HG02938 (cell line): ENCODE results near the gene HCFC1.

ENCODE experiments used
- ATAC-seq: cut with Tn5 transposase; IDR thresholded peaks from one replicate; pipeline ENCODE4 v1.9.1; 2021; ENCODE audit warnings: mild to moderate bottlenecking, moderate library complexity; ENCODE audit not compliant: unreplicated experiment

The HCFC1 gene

DNA sequence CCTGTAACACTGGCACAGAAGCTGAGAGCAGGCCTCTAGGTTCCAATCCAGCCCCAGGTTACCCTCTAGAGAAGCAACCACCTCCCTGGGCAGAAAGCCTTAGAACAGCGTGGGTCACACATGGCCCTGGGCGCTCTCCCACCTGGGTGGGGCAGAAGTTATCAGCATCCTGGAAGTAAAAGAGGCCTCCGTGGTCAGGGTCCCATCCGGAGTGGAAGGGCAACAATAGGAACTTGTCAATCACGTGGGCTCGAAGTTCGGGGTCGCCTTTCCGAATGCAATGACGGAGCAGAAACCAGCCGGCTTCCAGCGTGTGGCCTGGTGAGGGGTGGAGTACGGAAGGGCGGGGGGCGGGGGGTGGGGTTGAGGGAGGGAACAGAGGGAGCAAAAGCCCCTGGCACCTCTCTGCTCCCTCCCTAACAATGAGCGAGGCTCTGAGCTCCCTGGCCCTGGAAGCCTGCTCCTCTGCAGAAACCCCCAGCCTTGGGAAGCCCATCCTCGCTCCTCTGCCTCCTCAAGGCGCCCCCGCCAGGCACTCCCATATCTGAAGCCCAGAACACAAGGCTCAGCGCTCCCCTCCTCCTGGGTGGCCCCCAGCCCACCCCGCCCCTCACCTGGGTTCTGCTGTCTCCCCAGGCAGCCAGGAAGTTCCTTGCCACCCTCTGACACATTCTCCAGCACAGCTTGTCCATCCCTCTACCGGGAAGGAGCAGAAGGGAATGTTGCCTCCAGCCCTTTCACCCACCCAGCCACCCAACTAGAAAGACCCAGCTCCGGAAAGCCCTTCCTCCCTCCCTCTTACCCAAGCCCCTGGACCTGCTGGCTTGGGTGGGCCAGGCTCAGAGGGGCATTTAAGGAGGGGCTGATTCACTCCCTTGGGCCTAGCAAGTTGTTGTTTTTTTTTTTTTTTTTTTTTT lies 30.0 kb downstream of the HCFC1 start:
- no peak for ATAC-seq

DNA sequence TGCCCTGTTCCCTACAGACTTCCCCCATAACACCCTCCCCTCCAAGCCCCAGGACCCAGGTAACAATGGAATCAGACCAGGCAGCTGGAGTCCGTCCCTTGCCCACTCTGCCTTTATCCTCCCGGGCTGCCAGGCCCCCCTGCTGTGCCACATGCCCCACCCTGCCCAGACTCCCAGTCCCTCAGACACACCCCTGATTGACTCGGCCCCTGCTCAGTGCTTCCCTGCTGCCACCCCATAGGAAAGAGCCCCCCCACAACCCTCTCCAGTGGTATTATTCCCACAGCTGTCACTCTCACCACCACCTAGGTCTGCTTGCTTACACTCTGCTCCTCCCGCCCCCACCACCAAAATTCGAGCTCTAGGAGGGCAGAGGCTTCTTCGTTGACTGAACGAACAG lies 32.0 kb downstream of the HCFC1 start:
- ATAC-seq, result no peak

DNA sequence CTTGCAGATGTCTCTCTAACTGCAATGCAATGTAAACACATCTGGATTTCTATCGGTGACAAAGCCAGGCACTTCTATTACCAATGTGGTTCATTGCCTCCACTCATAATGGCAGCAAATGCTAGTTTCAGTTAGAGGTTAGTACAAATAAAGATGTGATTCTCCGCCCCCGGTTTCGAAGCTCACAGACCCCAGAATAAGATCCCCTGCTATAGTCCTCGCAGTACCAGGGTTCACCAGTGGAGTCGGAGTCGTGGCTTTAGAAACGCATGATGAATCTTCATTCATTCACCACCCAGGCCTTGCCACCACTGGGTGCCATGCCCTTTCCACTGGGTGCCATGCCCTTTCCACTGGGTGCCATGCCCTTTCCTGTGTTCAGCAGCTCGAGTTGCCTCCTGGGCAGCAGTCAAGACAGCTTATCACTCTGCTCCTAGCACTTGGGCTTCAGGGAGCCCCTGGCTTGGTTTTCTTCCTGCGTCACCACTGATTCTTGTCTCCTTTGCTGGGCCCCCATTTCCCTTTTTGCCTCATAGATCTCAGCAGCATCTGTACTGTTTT lies 33.3 kb downstream of the HCFC1 start:
- ATAC-seq, result no peak

DNA sequence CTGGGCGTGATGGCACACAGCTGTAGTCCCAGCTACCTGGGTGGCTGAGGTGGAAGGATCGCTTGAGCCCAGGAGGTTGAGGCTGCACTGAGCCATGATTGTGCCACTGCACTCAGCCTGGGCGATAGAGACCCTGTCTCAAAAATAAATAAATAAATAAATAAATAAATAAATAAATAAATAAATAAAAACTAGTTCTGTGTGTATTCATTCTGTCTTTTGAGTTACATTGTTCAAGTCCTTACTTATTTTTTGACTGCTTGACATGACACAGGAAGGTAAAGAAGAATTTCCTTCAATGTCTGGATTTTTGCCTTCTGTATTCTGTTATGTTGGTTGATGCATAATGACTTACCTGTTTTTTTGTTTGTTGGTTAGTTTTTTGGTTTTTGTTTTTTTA lies 34.6 kb downstream of the HCFC1 start:
- no peak for ATAC-seq

DNA sequence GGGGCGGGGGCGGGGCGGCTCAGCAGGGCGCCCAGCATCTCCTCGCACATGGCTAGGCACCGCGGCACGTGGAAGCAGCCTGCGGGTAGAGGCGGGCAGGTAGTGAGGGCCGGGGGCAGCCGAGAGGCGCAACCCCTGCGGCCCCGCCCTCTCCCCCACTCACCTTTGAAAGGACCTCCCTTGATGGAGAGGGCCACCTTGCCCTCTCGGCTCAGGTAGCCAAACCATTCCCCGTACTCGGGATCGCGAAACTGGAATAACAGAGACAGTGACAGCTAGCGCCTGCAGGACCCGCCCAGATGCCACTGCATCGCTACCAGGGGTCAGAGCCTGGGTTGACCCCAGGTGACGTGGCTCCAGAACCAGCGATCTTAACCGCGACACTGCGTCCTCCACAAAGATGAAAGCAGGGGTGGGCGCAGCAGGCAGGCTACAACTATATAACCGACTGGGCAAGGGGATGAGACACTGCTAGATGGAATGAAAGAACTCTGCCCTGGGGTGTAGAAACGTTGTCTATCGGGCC lies 36.2 kb downstream of the HCFC1 start:
- ATAC-seq, result no peak

DNA sequence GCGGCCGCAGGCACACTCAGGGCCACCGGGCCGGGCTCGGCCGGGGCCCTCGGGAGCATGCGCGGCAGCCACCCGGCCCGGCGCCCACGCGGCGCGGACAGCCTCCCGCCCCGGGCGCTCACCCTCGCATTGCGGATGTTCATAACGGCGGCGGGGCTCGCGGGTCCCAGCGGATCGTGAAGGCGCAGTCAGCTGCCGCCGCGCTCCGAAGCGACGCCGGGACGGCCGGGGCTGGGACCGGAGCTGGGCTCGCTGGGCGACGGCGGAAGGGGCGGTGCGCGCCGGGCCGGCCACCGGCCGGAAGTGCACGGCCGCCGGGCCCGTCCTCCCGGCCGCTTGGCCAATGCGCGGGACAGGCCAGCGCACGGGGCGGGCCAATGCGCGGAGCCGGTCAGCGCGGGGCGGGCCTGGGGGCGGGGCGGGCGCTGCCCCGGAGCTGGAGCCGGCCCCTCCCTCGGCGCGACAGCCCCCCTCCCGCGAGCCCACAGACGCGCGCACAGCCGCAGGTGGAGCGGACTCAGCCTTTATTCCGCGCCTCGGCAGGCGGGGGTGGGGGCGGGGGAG lies 36.8 kb downstream of the HCFC1 start, which contains the start of gene NAA10:
NAA10 (minus strand) TSS at position 276 of the 564 bp plus-strand sequence; CDS start at position 143, 133 bp downstream.
- ATAC-seq, result peak; percentile 58

DNA sequence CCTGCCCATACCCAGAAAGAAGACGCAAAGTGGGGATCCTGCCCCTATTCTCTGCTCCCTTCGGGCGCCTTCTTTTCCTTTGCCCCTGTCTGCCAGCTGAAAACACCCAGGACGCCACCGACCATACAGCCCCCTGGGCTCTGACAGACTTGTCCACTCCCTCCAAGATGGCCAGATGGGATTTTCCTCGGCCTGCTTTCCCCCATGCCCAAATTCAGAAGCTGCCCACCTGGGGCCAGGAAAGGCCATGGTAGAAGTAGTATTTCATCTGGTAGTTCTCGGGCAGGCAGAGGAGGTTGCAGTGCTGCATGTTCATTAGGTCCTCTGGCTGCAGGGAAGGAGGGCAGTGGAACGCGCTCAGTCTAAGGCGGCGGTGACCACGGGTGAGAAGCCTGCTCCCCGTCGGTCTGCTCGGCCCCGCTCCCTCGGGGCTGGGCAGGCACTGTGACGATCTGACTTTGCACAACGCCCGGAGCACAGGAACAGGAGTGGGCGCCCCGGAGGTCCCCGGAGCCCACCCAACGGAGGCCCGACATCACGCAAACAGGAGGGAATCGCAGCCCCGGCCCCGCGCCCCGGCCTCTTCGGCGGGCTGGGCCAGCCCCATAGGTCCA lies 37.4 kb downstream of the HCFC1 start:
- ATAC-seq, result peak; percentile 11

DNA sequence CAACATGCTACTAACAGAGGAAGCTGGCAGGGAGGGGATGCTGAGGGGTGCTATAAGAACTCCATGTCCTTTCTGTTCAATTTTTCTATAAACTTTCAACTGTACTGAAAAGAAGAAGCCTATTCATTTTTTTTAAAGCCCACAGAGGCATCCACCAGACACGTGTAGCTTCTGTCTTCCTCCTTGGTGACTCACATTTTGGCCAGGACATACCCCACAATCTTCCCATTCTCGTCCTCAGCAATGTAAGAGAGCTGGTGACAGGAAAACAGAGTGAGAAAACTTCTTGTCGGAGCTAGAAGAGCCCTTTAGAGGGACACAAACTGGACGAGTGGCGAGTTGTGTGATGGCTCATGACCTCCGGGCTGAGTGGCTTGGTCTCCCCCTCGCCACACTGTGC lies 37.9 kb downstream of the HCFC1 start:
- ATAC-seq, result no peak

DNA sequence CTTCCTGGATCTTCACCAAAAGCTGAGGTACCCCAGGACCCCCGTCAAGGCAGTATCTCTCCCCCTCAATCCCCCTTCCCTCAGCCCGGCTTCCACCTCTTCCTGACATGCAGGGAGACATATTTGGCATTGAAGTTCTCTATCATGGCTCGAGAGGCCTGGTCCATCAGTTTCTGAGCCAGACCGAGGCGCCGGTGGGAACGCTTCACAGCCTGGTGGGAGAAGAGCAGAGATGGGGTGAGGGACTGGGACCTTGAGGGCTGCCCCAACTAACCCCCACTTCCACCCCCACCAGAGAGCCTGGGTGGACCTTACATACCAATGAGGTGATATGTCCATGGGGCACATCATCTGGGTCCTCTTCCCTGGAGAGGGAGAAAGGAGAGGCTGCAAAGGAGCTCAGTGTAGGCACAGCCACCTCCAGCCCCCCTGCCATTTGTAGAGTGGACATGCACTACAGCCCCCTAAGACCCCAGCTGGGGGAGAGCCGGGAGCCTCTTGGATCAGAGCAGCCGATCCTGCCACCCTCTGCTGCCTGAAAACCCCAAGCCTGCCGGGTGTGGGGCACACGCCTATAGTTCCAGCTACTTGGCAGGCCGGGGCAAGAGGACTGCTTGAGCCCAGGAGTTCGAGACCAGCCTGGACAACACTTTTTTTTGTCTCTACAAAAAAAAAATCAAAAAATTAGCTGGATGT lies 39.2 kb downstream of the HCFC1 start:
- ATAC-seq, result no peak

DNA sequence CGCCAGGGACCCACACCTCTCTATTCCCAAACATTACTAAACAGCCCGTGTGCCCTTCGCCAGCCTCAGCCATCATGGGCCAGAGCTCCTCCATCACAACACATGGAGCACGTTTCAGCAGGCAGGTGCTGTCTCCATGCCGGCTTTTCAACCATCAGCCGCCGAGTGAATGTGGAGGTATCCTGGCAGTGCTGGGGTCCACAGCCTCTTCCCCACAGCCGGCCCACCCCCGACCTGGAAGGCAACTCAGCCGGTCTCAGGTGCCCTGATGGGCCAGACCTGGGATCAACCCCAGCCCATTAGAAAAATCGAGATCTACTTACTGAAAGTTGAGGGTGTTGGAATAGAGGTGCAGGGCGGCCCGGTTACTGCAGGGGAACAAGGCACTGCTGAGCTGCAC lies 39.9 kb downstream of the HCFC1 start:
- ATAC-seq, result no peak

DNA sequence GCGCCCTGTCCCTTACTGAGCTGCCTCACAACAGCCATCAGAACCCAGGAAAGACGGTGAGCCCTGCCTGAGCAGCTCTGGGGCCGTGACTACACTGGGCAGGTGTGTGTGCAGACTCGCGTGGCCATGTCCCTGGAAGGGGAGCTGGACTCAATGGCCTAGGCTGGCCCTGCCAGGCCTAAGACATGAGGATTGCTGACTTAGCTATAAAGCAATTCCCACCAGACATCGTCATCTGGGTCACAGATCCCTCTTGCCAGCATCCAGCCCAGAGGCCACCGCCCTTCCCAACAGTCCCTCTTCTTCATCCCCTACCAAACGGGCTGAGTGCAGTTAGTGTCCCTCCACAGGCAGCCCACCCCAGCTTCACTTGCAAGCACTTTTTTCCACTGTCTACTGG lies 40.5 kb downstream of the HCFC1 start:
- no peak for ATAC-seq

DNA sequence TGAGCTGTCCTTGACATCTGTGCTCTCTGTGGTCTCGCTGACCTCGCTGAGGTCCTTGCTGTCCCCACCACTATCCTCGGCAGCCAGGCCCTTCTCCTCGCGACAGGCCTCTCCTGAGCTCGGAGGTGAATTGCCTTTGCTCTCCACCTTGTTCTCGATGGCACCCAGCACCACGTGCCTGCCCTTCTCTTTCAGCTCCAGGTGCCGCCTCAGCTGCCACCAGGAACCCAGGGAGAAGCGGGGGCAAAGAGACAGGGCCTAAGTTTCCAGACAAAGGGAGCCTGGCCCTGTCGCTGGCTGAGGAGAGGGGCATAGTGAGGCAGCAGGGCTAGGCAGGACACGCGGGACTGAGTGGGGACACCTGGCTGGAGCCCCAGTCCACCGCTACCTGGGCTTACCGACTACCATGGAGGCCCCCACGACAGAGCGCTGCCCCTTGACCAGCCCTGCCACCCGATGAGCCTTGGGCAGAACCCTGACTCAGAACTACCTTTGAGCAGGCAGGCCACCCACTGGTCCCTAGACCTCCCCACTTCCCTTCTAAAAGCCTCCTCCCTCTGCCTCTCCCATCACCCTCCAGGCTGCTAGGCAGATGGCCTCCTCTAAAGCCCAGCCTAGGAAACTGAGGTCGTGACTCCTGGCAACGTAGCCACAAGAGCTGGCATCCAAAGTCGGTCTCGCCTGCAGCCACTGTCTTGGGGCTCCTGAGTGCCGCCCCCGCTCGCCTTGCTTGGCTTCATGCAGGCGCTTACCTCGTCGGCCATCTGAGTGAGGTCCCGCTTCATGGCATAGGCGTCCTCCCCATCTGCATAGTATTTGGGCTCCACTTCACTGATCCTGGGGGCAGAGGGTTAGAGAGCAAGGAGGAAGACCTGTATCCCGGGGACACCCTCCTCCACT lies 41.4 kb downstream of the HCFC1 start:
- ATAC-seq, result no peak

DNA sequence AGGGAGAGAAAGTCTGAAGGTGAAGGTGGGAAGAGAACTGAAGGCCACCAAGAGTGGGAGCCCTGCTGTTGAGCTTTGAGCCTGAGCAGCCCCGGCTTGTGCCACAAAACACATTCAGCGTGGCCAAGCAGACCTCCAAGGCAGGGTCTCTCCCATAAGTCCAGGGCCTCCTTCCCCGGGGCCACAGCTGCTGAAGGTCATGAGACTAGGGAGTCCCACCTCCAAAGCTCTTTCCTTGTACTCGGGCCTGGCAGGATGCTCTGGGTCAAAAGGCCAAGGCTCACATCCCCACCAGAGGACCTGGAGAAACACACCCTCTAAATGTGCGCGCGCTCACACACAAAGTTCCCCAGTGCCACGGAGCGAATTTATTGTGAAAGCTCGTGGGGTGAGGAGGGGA lies 42.0 kb downstream of the HCFC1 start:
- ATAC-seq, result no peak

DNA sequence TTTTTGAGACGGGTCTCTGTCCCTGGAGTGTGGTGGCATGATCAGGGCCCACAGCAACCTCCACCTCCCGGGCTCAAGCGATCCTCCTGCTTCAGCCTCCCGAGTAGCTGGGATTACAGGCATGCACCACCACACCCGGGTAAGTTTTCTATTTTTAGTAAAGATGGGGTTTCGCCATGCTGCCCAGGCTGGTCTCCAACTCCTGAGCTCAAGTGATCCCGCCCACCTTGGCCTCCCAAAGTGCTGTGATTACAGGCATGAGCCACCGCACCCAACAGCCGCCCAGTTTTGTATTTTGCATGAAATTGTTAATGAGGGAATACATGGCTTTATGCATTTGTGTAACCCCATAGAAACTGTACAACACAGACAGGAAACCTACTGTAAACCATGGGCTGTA lies 42.8 kb downstream of the HCFC1 start:
- ATAC-seq, result no peak

DNA sequence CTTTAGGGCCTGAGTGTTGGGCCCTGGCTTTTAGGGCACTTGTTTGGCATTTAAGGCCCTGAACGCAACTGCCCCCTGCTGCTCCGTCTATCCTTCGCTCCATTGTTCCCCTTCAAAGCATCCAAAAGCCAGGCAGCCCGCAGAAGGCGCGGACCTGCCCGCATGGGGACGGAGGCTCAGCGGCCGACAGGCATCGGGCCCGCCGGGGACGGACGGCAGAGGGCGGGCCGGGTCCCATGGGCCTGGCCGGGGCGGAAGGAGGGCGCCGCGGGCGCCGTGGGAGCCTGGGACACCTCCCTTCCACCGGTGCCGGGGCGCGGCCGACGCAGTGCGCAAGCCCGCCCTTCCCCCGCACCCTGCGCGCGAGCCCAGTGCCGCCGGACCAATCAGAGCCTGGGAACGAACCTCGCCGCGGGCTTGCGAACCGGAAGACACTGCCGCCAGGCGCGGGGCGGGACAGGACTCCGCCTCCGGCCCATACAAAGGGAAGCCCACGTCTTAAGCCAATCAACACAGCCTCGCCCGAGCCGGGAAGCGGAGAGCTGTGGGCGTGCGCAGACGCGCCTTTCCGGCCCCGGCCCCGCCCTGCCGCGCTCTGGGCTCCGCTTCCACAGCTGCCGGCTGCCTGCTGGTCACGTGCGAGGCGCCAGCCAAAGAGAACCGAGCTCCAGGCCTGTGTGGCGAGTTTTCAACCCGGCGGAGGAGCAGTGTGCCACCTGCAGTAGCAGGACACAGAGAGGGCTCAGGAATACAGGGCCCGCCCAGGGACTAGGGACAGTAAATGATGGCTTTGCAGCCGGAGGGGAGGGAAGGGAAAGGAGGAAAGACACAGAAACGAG lies 43.5 kb downstream of the HCFC1 start:
- peak; percentile 62 for ATAC-seq

DNA sequence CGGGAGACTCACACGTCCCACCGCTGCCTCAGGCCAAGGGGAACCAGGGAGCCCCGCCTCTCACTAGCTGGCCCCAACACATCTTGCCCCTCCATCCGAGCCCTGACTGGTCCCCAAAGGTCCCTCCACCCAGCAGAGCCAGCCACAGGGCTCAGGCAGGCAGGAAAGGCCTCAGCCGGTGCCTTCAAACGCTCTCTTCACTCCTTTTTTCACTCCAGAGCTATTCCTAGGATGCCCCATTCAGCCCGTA lies 44.0 kb downstream of the HCFC1 start:
- no peak for ATAC-seq

DNA sequence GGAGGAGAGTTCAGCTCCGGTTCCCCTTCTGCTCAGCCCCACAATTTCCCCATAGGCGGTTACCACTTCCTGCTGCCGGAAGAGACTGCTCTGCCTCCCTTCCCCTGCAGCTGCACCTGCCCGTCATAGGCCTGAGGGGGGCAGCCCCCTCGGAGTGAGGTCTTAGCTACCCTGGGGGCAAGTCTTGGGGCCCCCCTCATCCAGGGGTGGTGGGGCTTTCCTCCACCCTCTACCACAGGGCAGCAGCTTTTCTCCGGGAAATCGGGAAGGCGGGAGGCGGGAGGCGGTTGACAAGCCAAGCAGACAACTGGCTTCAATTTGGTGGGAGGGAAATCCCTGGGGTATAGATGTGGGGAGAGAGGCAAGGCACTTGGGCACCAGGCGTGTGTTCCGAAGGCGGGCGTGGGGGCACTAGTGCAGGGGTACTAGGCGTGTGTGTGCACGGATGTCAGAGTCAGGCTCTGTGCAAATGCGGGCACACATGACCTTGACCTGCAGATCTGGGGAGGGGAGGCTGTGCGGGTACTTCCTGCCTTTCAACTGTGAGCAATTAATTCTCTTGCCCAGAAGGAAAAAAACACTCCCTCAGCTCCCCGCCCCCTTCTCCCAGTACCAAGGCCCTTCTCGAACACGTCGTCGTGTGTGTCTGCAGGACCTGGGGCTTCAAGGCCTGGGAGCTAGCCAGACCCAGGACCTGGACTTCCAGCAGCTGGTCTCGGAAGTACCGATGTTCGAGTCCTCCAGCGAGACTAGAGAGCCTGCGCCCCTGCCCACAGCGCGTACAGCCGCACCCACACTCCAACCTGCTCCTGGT lies 44.6 kb downstream of the HCFC1 start:
- ATAC-seq, result no peak

DNA sequence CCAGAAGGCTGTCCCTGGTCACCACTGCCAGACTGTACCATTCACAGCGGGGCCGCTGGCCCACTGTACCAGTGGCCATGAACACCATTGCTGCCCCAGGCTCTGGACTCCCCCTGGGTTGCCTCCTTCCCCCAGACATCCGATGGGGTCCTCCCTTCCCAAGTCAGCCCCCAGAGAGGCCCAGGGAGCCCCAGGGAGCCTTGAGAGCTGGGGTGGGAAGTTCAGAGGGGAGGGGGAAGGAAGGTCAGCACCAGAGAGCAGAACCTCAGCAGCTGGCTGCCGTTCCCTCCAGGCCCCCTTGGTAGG lies 45.1 kb downstream of the HCFC1 start:
- ATAC-seq, result no peak
